DOHH2 (cell line): ENCODE results near the gene PRKAR2A.

ENCODE experiments used
- CTCF ChIP-seq: fragments of 200-600 bp; sonication (generic); IDR thresholded peaks from one replicate; pipeline ENCODE4 v1.5.1; 2014; ENCODE audit warnings: antibody characterized with exemption, mild to moderate bottlenecking, low read depth, low read length; ENCODE audit not compliant: poor library complexity, severe bottlenecking
- EZH2phosphoT487 ChIP-seq: fragments of 200-600 bp; sonication (generic); IDR thresholded peaks from 2 replicates; pipeline ENCODE4 v1.6.1; 2017; ENCODE audit warnings: borderline replicate concordance, mild to moderate bottlenecking, antibody characterized with exemption, low read length, moderate library complexity, mixed read lengths

- no peak for TF ChIP-seq CTCF
- no peak for TF ChIP-seq EZH2phosphoT487
Observed at GRCh38 chr3:48707157-48707556, 140.5 kb downstream of the PRKAR2A start.
